IPS-18a (cell line): Measurements from ENCODE around the gene TXNDC15.

Experiments used
- H3K27ac ChIP-seq: one replicate; pipeline ENCODE4 v1.5.1; 2013; ENCODE audit warnings: low read length
- H3K27me3 ChIP-seq: one replicate; pipeline ENCODE4 v1.6.1; 2013; ENCODE audit warnings: mild to moderate bottlenecking, low read length; ENCODE audit not compliant: control insufficient read depth, insufficient read depth
- H3K36me3 ChIP-seq: one replicate; pipeline ENCODE4 v1.6.1; 2013; ENCODE audit warnings: low read depth, low read length; ENCODE audit not compliant: control insufficient read depth
- H3K4me1 ChIP-seq: one replicate; pipeline ENCODE4 v1.6.1; 2013; ENCODE audit warnings: low read depth, low read length; ENCODE audit not compliant: control insufficient read depth
- H3K4me3 ChIP-seq: one replicate; pipeline ENCODE4 v1.5.1; 2013; ENCODE audit warnings: low read length
- H3K9ac ChIP-seq: one replicate; pipeline ENCODE4 v1.6.1; 2013; ENCODE audit warnings: mild to moderate bottlenecking, low read length, moderate library complexity
- H3K9me3 ChIP-seq: one replicate; pipeline ENCODE4 v1.6.1; 2013; ENCODE audit warnings: low read depth, low read length; ENCODE audit not compliant: control insufficient read depth

Gene TXNDC15

GRCh38 chr5:134938030-134938429 is 63.9 kb downstream of the TXNDC15 start:
- no peaks in the 10 kb centered on the region for H3K4me1 ChIP-seq
- H3K9me3 ChIP-seq, result no peaks in the 10 kb centered on the region
- no peak overlapping the region for H3K9ac ChIP-seq

DNA sequence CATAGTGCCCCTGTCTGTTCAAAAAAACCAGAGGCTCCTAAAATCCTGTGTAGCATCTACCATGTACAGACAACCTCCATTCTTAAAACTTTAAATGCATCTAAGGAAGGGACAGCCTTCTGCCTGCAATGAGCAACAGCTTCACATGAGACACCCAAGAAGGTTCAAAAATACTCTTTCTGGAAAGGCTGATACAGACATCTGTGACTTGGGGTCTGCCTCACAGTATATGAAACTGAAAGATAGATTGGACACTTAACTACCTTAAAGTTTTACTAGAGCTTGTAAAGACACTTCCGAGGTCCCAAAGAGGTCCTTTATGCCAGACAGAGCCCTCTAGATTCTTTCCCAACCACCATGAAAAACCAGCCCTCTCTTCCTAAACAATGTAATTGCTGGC is 65.3 kb downstream of the TXNDC15 start:
- Histone ChIP-seq H3K27me3 (no peaks in the 10 kb centered on the region), H3K9ac (no peak overlapping the region), H3K27ac (no peak overlapping the region), H3K9me3 (no peaks in the 10 kb centered on the region), H3K36me3 (no peaks in the 10 kb centered on the region), H3K4me1 (no peaks in the 10 kb centered on the region), H3K4me3 (no peak overlapping the region)

More at GRCh38 chr5:134938030-134938429, 63.9 kb downstream of the TXNDC15 start:
- H3K27ac ChIP-seq, result no peak overlapping the region
- H3K36me3 ChIP-seq, result no peaks in the 10 kb centered on the region
- no peak overlapping the region for H3K4me3 ChIP-seq
- no peaks in the 10 kb centered on the region for H3K27me3 ChIP-seq

DNA sequence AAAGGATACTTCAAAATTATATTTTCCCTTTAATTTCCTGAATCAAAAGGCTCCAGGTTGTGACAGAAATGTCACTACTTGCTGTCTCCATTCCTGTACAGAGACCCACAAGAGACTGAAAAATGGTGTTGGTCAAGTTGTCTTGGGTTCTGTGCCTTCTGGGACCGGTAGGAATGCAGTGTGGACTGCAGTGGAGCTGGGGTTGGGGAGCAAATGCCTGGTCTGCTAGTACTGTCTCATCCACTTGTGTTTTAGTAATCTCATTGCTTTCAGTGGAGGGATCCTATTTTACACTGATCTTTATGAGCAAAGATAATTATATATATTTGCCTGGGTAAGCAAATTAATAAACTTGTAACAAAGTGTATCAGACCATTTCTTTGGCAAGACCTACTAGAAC is 69.4 kb downstream of the TXNDC15 start:
- Histone ChIP-seq H3K9ac (no peak overlapping the region), H3K27me3 (no peaks in the 10 kb centered on the region), H3K4me1 (no peaks in the 10 kb centered on the region), H3K27ac (no peak overlapping the region), H3K9me3 (no peaks in the 10 kb centered on the region), H3K36me3 (no peaks in the 10 kb centered on the region), H3K4me3 (no peak overlapping the region)

- no peak overlapping the region for H3K4me3 ChIP-seq
- H3K9ac ChIP-seq, result no peak overlapping the region
- no peaks in the 10 kb centered on the region for H3K9me3 ChIP-seq
- no peaks in the 10 kb centered on the region for H3K27me3 ChIP-seq
- no peaks in the 10 kb centered on the region for H3K4me1 ChIP-seq
- no peak overlapping the region for H3K27ac ChIP-seq
- no peaks in the 10 kb centered on the region for H3K36me3 ChIP-seq
These were observed 70.5 kb downstream of the TXNDC15 start for GRCh38 chr5:134944630-134945029.

GRCh38 chr5:134945041-134945440 is 70.9 kb downstream of the TXNDC15 start:
- no peak overlapping the region for H3K9ac ChIP-seq
- no peaks in the 10 kb centered on the region for H3K27me3 ChIP-seq
- no peaks in the 10 kb centered on the region for H3K9me3 ChIP-seq
- no peak overlapping the region for H3K4me3 ChIP-seq
- no peaks in the 10 kb centered on the region for H3K4me1 ChIP-seq
- H3K27ac ChIP-seq, result no peak overlapping the region
- no peaks in the 10 kb centered on the region for H3K36me3 ChIP-seq

GRCh38 chr5:134948911-134949310 is 74.7 kb downstream of the TXNDC15 start:
- Histone ChIP-seq H3K9me3 (no peaks in the 10 kb centered on the region), H3K4me3 (no peak overlapping the region), H3K4me1 (no peaks in the 10 kb centered on the region), H3K27me3 (no peaks in the 10 kb centered on the region), H3K36me3 (no peaks in the 10 kb centered on the region), H3K27ac (no peak overlapping the region), H3K9ac (no peak overlapping the region)

GRCh38 chr5:134949316-134949715 is 75.1 kb downstream of the TXNDC15 start:
- Histone ChIP-seq H3K27me3 (no peaks in the 10 kb centered on the region), H3K4me3 (no peak overlapping the region), H3K9me3 (peaks cover 4% of the 10 kb centered on the region), H3K27ac (no peak overlapping the region), H3K36me3 (no peaks in the 10 kb centered on the region), H3K9ac (no peak overlapping the region), H3K4me1 (no peaks in the 10 kb centered on the region)
